Muscle of leg (tissue), 11 donors: ENCODE data around the gene IRF1. TPM values are rescaled to one million over a fixed set of nuclear protein-coding genes. Genes with fewer than 3 reads are reported as not detected.
A peak's percentile ranks its signal among the peaks of the same experiment; 100 is the strongest.
"Not testable (repeated sequence)": the region's sequence is repeated elsewhere in the genome, so short reads cannot be mapped to it uniquely, and the experiment has no call there.

Experiments
- DNase-seq: peaks from one replicate; pipeline ENCODE4 v3.0.0; 2013
- H3K27ac ChIP-seq: one replicate; pipeline ENCODE4 v1.5.1; 2013; ENCODE audit warnings: mild to moderate bottlenecking, low read length, control low read depth
- H3K27me3 ChIP-seq: one replicate; pipeline ENCODE4 v1.6.1; 2013; ENCODE audit warnings: low read length; ENCODE audit not compliant: control insufficient read depth, insufficient read depth
- H3K36me3 ChIP-seq: one replicate; pipeline ENCODE4 v1.6.1; 2013; ENCODE audit warnings: low read length; ENCODE audit not compliant: control insufficient read depth, insufficient read depth
- H3K4me1 ChIP-seq: one replicate; pipeline ENCODE4 v1.6.1; 2013; ENCODE audit warnings: low read length; ENCODE audit not compliant: control insufficient read depth, insufficient read depth
- H3K4me3 ChIP-seq: one replicate; pipeline ENCODE4 v1.5.1; 2013; ENCODE audit warnings: low read length, control low read depth
- H3K9me3 ChIP-seq: replicated peaks from 2 replicates; pipeline ENCODE4 v1.6.1; 2013; ENCODE audit warnings: low read depth, low read length; ENCODE audit not compliant: control insufficient read depth
- WGBS: methylation state at CpG from one replicate; pipeline ENCODE4 v1.1.5; 2013; ENCODE audit warnings: missing lambda C conversion rate; ENCODE audit not compliant: insufficient coverage; 5-methylcytosine and 5-hydroxymethylcytosine counted together
- polyA plus RNA-seq, 8 donors: library from polyadenylated mRNA; unstranded; fragments of 120-200 nt; gene quantifications; one replicate each; pipeline versions ENCODE4 v1.2.1 to v1.2.3, GENCODE V29; 2013; ENCODE audit warnings: inconsistent platforms in 1 of 8, low replicate concordance in 1 of 8; ENCODE audit not compliant: insufficient read length in 8 of 8, insufficient read depth in 1 of 8
- total RNA-seq: library from RNA; stranded (reverse); fragments of 120-200 nt; gene quantifications from one replicate; pipeline ENCODE4 v1.2.4, GENCODE V29; 2013

IRF1 gene
- total and polyA plus RNA-seq, 9 donors: 3.7 to 12.8 (median 9.0) TPM

GRCh38 chr5:132525299-132525724 lies 34.7 kb upstream of the IRF1 start:
- Histone ChIP-seq H3K36me3 (no peaks in the 10 kb centered on the region), H3K27me3 (peaks cover 3% of the 10 kb centered on the region), H3K4me3 (no peak overlapping the region), H3K9me3 (no peaks in the 10 kb centered on the region), H3K27ac (no peak overlapping the region), H3K4me1 (peaks cover 2% of the 10 kb centered on the region)
- DNase-seq: no peak

- not testable (repeated sequence) for H3K4me1 ChIP-seq, H3K27me3 ChIP-seq, H3K4me3 ChIP-seq, H3K9me3 ChIP-seq, H3K36me3 ChIP-seq, DNase-seq, H3K27ac ChIP-seq
- no CpG with 5 or more reads among the region's 5 CpGs for WGBS
Observed at GRCh38 chr5:132524877-132525276, 34.3 kb upstream of the IRF1 start.

- not testable (repeated sequence) for H3K4me1 ChIP-seq, H3K36me3 ChIP-seq, H3K27ac ChIP-seq, DNase-seq, H3K4me3 ChIP-seq, H3K27me3 ChIP-seq, H3K9me3 ChIP-seq
- no CpG with 5 or more reads among the region's 1 CpG for WGBS
Observed at GRCh38 chr5:132522067-132522466, 31.5 kb upstream of the IRF1 start.

- H3K4me3 ChIP-seq, H3K27me3 ChIP-seq, H3K36me3 ChIP-seq, DNase-seq, H3K9me3 ChIP-seq, H3K4me1 ChIP-seq, H3K27ac ChIP-seq: not testable (repeated sequence)
- WGBS: no CpG with 5 or more reads among the region's 25 CpGs
Observed at GRCh38 chr5:132513618-132514336, 23.2 kb upstream of the IRF1 start.

DNA sequence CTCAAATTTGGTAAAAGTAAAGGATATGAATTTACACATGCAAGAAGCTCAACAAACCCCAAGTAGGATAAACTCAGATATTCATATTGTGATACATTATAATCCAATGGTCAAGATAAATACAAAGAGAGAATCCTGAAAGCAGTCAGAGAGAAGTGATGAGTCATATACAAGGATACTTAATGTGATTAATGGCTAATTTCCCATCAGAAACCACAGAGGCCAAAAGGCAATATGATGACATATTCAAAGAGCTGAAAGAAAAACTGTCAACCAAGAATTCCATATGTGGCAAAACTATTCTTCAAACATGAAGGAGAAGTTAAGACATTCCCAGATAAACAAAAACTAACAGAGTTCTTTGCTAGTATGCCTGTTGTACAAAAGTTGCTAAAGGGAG lies 19.5 kb upstream of the IRF1 start:
- Histone ChIP-seq H3K4me1 (peaks cover 3% of the 10 kb centered on the region), H3K27ac (no peak overlapping the region), H3K9me3 (peaks cover 2% of the 10 kb centered on the region), H3K27me3 (no peaks in the 10 kb centered on the region), H3K4me3 (no peak overlapping the region), H3K36me3 (no peaks in the 10 kb centered on the region)
- no peak for DNase-seq

DNA sequence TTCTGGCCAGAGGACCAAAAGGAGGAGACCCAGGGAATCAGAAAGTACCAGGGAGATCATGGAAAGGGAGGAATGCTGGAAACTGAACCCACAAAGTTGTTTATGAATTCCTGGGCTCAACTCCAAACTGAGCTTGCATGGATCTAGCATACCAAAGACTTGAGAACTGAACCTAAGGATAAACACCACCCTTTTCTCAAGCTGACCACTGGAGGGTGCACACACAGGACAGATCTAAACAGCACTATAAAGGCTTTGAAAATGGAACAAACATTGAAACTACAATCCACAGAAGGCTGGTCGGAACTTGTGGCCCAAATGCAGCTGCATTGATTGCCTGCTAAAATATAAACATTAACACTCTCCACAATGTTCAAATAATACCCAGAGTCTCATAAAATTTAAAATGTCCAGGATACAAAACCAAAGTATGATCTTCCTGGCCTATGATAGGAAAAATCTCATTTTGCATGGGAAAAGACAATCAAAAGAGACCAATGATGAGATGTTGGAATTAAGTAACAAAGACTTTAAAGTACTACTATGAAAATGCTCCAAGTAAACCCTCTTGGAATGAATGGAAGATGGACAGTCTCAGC lies 15.6 kb upstream of the IRF1 start:
- peak; percentile 57 for DNase-seq
- no CpG with 5 or more reads among the region's 1 CpG for WGBS

DNA sequence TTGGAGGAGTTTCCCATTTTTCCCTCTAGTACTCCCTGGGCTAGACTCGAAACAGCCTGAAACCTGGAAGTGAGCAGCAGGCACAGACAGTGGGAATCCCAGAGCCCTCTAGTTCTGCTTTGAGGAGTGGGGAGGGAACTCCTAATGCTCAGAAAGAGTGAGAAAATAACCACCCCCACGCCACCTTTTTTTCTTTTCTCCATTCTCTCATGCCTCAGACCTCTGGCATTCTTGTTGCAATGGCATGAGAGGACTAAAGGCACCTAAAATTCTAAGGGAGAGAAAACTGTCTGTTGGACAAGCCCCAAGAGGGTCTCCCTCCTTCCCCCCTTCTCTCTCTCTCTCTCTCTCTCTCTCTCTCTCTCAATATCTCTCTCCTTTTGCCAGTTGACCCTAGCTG lies 15.1 kb upstream of the IRF1 start:
- no peak overlapping the region for H3K4me3 ChIP-seq
- no CpG with 5 or more reads among the region's 2 CpGs for WGBS
- no peaks in the 10 kb centered on the region for H3K27me3 ChIP-seq
- no peak for DNase-seq
- H3K4me1 ChIP-seq: peaks cover 14% of the 10 kb centered on the region
- H3K9me3 ChIP-seq: no peaks in the 10 kb centered on the region
- no peak overlapping the region for H3K27ac ChIP-seq
- H3K36me3 ChIP-seq: no peaks in the 10 kb centered on the region

More for the DNA sequence above, 15.6 kb upstream of the IRF1 start:
- Histone ChIP-seq H3K27me3 (no peaks in the 10 kb centered on the region), H3K36me3 (no peaks in the 10 kb centered on the region), H3K27ac (no peak overlapping the region), H3K9me3 (no peaks in the 10 kb centered on the region), H3K4me1 (peaks cover 11% of the 10 kb centered on the region), H3K4me3 (no peak overlapping the region)

DNA sequence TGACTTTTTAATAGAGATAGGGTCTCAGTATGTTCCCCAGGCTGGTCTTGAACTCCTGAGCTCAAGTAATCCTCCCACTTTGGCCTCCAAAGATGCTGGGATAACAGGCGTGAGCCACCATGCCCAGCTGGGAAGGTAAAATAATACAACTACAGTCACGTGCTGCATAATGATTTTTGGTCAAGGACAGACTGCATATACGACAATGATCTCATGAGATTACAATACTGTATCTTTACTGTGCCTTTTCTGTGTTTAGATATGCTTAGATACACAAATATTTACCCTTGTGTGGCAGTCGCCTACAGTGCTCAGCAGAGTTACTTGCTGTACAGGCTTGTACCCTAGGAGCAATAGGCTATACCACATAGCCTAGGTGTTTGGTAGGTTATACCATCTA lies 14.2 kb upstream of the IRF1 start:
- H3K4me3 ChIP-seq: no peak overlapping the region
- no peaks in the 10 kb centered on the region for H3K36me3 ChIP-seq
- WGBS: no CpG with 5 or more reads among the region's 4 CpGs
- H3K4me1 ChIP-seq: peaks cover 14% of the 10 kb centered on the region
- no peaks in the 10 kb centered on the region for H3K27me3 ChIP-seq
- DNase-seq: no peak
- H3K27ac ChIP-seq: no peak overlapping the region
- H3K9me3 ChIP-seq: no peaks in the 10 kb centered on the region

GRCh38 chr5:132503244-132503643 lies 12.7 kb upstream of the IRF1 start:
- no peak overlapping the region for H3K4me3 ChIP-seq
- no peak for DNase-seq
- WGBS: 86% methylated on average over 2 of the region's 4 CpGs
- H3K9me3 ChIP-seq: no peaks in the 10 kb centered on the region
- H3K27me3 ChIP-seq: no peaks in the 10 kb centered on the region
- H3K4me1 ChIP-seq: peaks cover 16% of the 10 kb centered on the region
- no peak overlapping the region for H3K27ac ChIP-seq
- no peaks in the 10 kb centered on the region for H3K36me3 ChIP-seq

DNA sequence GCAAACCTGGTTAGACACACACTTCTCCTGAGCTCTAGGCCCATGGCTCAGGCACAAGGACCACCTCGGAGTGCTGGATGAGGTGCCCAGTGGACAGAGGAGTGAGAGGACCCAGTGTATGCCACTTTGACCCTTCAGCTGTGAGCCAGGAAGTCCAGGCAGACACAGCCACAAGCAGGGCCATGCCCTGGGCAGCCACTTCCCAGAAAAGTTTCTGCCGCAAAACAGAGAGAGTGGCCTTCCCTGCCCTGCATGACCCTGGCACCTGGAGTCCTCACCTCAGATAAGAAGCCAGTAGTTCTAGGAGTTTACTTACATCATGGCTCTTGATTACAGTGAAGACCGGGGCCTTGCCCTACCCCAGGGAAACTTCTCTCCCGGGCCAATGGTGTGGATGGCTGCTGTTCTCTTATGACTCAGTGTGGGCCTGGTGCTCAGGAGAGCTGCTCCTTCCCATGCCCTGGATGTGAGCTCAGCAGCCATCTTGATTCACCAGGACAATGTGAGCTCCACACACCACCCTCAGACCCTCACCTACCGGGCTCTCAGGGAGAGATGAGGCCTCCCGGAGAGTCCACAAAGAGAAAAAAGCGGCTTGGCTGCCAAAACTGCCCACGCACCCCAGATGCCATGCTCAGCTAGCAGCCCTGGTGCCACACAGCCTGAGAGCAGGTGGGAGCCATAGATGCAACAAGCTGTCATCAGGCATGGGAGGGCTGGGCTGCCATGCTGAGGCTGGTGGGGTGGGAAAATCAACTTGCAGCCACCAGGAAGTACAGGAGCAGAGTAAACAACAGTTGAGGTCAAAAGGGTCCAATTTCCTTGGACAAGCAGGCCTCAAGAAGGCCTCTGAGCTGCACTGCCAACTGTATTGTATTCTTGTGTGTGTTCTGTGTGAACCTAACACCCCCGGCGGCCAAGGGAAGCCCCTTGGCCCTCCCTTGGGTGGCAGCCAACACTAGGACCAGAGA lies 11.7 kb upstream of the IRF1 start:
- no peaks in the 10 kb centered on the region for H3K27me3 ChIP-seq
- no peaks in the 10 kb centered on the region for H3K36me3 ChIP-seq
- H3K27ac ChIP-seq: no peak overlapping the region
- WGBS: 86% methylated on average over 7 of the region's 10 CpGs
- no peak for DNase-seq
- H3K9me3 ChIP-seq: no peaks in the 10 kb centered on the region
- peaks cover 26% of the 10 kb centered on the region for H3K4me1 ChIP-seq
- no peak overlapping the region for H3K4me3 ChIP-seq
